GM21619 (cell line): ENCODE measurements around the gene PIEZO2.
A peak's percentile ranks its signal among the peaks of the same experiment; 100 is the strongest.
"Not testable (repeated sequence)": the region's sequence is repeated elsewhere in the genome, so short reads cannot be mapped to it uniquely, and the experiment has no call there.

ENCODE experiments used
- ATAC-seq: cut with Tn5 transposase; IDR thresholded peaks from one replicate; pipeline ENCODE4 v1.9.1; 2021; ENCODE audit not compliant: unreplicated experiment

The PIEZO2 gene

GRCh38 chr18:10850216-10850615 lies 299.2 kb downstream of the PIEZO2 start:
- ATAC-seq = no peak

DNA sequence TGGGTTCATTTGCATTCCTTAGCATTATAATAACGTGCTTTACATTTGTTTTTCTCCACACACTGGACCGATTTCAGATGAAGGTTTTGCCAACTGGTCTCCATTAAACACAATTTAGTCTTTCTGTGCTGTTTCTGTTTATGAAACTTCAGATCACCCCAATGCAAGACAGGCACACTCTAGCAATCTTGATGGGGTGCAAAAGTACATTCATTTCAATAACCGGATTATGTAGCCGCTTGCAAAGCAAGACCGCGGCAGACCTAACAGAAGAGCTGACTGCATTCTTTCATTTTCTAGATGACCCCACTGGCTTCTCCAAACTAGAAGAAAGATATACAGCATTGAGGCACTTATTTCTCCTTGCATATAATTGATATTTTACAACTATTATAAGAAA lies 301.5 kb downstream of the PIEZO2 start:
- no peak for ATAC-seq

- ATAC-seq = no peak
These were observed 302.0 kb downstream of the PIEZO2 start for GRCh38 chr18:10847408-10847790.

DNA sequence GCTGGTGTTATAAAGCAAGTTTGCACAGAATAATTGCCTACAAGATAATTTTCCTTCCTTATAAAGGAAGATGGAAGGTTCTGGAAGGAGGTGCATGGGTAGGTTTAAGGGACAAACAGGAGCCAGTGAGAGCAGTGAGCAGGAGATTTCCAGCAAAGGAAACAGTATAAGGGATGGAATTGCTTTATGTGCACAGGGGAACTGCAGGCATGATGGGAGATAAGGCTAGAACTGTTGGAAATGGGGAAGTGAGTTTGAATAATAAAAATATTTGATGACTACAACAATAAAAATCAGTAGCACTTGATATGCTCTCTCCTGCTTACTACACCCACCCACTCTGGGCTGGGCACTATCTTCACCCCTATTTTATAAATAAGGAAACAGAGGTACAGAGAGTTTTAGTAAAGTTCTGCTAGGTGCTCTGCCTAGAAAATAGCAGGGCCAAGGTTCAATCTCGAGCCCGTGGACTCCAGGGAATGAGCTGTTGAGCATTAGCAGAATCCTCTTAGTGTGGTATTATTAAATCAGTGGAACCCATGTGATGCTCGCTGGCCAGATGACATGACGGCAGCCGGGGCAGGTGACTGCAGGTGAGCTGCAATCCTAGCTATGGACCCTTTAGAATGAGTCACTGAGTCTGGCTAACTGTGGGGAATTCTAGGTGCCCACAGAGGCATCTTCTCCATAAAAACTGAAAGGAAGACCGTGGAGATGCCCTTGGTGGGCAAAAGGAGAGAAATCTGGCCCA lies 302.5 kb downstream of the PIEZO2 start:
- no peak for ATAC-seq

- not testable (repeated sequence) for ATAC-seq
These were observed 303.3 kb downstream of the PIEZO2 start for GRCh38 chr18:10846035-10846434.

- ATAC-seq = no peak
These were observed 305.8 kb downstream of the PIEZO2 start for GRCh38 chr18:10843565-10843964.

GRCh38 chr18:10842861-10843260 lies 306.5 kb downstream of the PIEZO2 start:
- no peak for ATAC-seq

GRCh38 chr18:10842371-10842770 lies 307.0 kb downstream of the PIEZO2 start:
- no peak for ATAC-seq

- no peak for ATAC-seq
These were observed 308.2 kb downstream of the PIEZO2 start for GRCh38 chr18:10841203-10841602.

DNA sequence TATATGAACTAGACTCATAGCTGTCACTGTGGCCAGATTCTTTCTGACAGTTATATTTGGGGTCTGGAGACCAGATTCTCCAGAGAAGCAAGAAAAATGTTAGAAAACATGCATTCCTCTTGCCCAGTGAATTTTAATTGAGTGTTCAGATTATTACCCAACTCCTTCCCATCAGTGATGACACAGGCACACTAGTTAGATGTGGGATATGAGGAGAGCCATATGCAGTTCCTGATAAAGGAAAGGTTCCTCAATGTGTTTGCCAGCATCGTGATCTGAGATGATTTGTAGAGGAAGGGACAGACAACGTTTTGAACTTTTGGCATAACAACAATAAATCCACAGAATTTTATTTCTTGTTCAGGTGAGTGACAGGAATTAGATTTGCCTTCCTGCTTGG lies 308.6 kb downstream of the PIEZO2 start:
- no peak for ATAC-seq

GRCh38 chr18:10839421-10839820 lies 309.9 kb downstream of the PIEZO2 start:
- ATAC-seq = no peak

- ATAC-seq = peak; percentile 58
These were observed 310.8 kb downstream of the PIEZO2 start for GRCh38 chr18:10838553-10838952.

DNA sequence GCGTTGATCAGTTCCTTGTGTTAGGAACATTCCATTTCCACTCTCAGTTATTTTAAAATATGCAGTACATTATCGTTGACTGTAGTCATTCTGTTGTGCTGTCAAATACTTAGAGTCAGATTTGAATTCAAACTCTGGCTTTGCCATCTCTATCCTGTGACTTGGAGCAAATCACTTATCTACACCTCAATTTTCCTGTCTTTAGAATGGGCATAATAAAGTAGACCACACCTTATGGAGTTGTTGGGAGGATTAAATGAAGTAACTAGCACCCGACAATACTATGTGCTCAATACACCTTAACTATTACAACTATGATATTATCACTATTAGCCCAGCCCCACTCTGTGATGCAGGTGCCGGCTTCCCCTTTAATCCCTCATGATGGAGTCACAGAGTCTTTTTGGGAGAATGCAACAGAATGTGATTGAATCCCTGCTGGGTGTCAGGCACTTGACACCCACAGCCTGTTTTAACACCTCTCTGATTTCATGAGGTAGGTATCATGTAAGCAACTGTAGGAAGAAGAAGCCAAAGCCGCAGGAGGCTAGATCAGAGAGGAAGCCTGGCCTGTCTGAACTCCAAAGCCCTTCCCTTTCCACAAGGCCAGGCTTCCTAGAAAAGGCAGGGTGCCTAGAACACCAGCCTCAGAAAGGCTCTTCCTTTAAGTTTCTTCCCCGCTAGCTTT lies 315.1 kb downstream of the PIEZO2 start:
- no peak for ATAC-seq

DNA sequence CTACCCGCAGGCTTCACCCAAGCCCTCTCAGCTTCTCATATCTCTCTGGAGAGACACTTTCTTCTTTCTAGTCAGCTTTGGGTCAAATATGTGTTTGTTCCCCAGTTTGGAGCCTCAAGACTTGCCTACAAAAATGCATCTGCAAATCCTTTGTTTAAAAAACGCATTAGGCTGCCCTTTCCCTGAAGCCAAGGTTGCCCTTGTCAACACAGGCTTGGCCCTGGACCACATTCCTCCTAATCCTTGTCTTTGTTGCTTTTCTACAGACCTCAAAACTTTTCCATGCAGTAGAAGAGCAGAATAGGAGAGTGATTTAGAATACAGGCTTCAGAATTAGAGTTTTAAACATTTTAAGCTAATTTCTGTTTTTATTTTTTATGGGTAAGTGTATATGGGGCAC lies 315.7 kb downstream of the PIEZO2 start:
- no peak for ATAC-seq

- no peak for ATAC-seq
These were observed 323.0 kb downstream of the PIEZO2 start for GRCh38 chr18:10826400-10826799.

- no peak for ATAC-seq
These were observed 326.9 kb downstream of the PIEZO2 start for GRCh38 chr18:10822456-10822855.

- no peak for ATAC-seq
These were observed 328.7 kb downstream of the PIEZO2 start for GRCh38 chr18:10820681-10821080.

DNA sequence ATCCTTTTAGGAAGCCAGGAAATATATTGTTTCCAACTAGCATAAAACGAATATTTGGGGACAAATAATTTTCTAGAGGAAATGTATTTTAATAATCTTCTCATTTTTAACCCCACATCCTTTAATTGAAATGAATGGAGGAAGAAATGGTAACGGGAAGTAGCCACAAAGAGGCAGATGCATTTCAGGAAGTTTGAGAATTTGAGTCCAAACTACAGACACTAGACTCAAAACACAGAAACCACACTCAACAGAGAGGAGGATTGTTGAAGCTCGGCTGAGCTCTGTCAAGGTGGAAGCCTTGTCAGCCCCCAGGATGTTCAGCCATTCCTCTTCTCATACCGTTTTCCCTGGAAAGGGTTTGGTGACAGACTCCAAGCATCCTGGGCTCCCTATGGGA lies 335.0 kb downstream of the PIEZO2 start:
- ATAC-seq = no peak

DNA sequence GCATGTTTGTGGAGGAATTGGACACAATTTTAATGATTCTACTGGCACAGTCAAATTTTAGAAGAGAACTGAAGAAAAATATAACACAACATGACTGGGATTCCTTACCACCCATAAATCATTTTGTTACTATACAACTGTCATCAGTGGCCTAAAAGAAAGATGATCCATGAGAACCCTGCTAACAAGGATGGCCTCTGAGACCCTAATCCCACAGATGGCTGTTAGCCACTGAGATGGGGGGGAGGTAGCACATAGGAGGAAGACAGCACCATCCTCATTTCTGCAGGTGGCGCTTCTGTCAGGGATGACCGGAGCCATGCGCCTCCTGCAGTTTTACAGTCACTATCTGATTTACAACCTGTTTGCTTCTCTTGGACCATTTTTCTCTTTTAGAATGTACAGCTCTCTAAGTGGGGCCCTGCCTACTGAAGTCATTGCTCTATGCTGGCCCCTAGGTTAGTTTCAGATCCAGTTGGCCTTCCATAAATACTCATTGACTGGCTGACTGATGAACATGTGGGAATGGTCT lies 343.7 kb downstream of the PIEZO2 start:
- no peak for ATAC-seq

- no peak for ATAC-seq
These were observed 345.2 kb downstream of the PIEZO2 start for GRCh38 chr18:10804126-10804525.

GRCh38 chr18:10798727-10799550 lies 350.4 kb downstream of the PIEZO2 start:
- ATAC-seq = no peak

DNA sequence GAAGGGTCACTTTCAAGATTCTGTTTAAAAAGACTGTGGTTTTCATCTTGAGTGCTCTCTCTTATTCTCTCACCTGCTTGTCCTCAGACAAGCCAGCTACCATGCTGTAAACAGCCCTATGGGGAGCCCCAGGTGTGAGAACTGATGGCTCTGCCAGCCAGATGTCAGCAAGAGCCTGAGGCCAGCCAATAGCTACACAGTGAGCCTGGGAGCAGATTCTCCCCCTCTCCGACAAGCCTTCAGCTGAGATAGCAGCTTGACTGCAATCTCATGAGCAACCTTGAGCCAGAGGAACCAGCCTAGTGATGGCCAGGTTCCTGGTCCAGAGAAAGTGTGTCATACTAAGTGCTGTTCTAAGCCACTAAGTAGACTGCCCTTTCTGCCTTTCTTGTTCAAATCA lies 351.5 kb downstream of the PIEZO2 start:
- no peak for ATAC-seq
